A549 treated with AZD9567 at 1 μM for 4 hours (cell line): Measurements from ENCODE around the gene ODF2L. TPM values are rescaled to one million over a fixed set of nuclear protein-coding genes. Genes with fewer than 3 reads are reported as not detected.

ENCODE experiments used
- total RNA-seq: library from RNA; stranded (reverse); fragments of 200-300 nt; extraction: Qiagen RNA extraction; gene quantifications from 5 replicates; pipeline ENCODE4 v1.2.3, GENCODE V29; 2022; ENCODE audit not compliant: insufficient read depth

ODF2L gene
- total RNA-seq = 8.3 to 19.7 TPM (median 9.7 TPM) in 5 replicates

GRCh38 chr1:86395751-86396497 is at the start of gene ODF2L:
Gene ODF2L (minus strand): TSS chr1:86396323. CDS start chr1:86387027, 9,296 bp downstream.

GRCh38 chr1:86423873-86424272 is 27.8 kb upstream of the ODF2L start, which contains the start of gene CLCA2:
Gene CLCA2 (plus strand): TSS chr1:86424171. CDS start chr1:86424248, 77 bp downstream.

Other genes starting within 250 kb of the ODF2L start
- gene COL24A1, start 239.6 kb downstream of the ODF2L start, total RNA-seq = 0.01 to 0.02 TPM (median 0.01 TPM) in 3 of 5 replicates, not detected in the others
- gene CLCA2, start 27.8 kb upstream of the ODF2L start, total RNA-seq = not detected in 5 replicates
- not detected in 5 replicates for gene CLCA1, start 72.6 kb upstream of the ODF2L start, total RNA-seq
- gene CLCA4, start 150.8 kb upstream of the ODF2L start, total RNA-seq = not detected in 5 replicates